ENCODE measurements around the gene VARS2. TPM values are rescaled to one million over a fixed set of nuclear protein-coding genes. Genes with fewer than 3 reads are reported as not detected.
A peak's percentile ranks its signal among the peaks of the same experiment; 100 is the strongest.

VARS2 gene
- total and polyA plus RNA-seq, 9 of the 15 experiments (the other 6 are each of a cell fraction or from before 2014, with no cell fraction given) = 1.6 to 53.6 (median 29.9) TPM

DNA sequence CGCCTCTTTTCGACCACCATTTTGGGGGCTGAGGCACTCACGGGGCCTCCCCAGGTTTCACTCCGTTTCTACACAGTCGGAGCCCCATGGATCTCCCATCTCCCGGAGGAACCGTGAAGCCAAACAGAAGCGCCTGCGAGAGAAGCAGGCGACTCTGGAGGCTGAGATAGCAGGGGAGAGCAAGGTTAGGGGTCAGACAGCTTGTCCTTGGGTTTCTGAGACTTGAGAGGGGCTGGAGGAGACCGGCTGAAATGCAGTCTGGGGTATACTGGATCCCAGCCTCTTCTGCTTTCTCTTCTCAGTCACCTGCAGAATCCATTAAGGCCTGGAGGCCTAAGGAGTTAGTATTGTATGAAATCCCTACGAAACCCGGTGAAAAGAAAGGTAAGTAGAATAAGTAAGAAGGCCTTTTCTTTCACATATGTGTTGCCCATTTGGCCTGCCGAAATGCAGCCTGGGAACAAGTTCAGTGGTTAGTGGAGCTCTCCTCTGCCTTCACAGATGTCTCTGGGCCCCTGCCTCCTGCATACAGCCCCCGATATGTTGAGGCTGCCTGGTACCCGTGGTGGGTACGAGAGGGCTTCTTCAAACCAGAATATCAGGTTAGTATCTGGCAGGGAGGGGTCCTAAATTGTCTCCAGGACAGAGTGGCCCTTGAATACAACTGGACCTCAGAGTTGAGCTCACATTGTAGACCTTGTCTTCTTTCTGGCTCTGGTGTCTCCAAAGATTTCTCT is 984 bp downstream of the VARS2 start (continued):
- TF ChIP-seq, protein P1, sequence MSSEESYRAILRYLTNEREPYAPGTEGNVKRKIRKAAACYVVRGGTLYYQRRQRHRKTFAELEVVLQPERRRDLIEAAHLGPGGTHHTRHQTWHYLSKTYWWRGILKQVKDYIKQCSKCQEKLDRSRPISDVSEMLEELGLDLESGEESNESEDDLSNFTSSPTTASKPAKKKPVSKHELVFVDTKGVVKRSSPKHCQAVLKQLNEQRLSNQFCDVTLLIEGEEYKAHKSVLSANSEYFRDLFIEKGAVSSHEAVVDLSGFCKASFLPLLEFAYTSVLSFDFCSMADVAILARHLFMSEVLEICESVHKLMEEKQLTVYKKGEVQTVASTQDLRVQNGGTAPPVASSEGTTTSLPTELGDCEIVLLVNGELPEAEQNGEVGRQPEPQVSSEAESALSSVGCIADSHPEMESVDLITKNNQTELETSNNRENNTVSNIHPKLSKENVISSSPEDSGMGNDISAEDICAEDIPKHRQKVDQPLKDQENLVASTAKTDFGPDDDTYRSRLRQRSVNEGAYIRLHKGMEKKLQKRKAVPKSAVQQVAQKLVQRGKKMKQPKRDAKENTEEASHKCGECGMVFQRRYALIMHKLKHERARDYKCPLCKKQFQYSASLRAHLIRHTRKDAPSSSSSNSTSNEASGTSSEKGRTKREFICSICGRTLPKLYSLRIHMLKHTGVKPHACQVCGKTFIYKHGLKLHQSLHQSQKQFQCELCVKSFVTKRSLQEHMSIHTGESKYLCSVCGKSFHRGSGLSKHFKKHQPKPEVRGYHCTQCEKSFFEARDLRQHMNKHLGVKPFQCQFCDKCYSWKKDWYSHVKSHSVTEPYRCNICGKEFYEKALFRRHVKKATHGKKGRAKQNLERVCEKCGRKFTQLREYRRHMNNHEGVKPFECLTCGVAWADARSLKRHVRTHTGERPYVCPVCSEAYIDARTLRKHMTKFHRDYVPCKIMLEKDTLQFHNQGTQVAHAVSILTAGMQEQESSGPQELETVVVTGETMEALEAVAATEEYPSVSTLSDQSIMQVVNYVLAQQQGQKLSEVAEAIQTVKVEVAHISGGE (CRISPR knock-in tag; IDR thresholded peaks at IDR 0.05) = no peak; a peak in 1 of 6 replicates
- TF ChIP-seq E2F3 (CRISPR knock-in tag; IDR thresholded peaks at IDR 0.05) = no peak
- TF ChIP-seq TARDBP (IDR thresholded peaks at IDR 0.05) = no peak
- TF ChIP-seq SREBF1 (IDR thresholded peaks at IDR 0.05; ENCODE audit: borderline replicate concordance, low read depth, low read length) = no peak
- TF ChIP-seq, protein P2, sequence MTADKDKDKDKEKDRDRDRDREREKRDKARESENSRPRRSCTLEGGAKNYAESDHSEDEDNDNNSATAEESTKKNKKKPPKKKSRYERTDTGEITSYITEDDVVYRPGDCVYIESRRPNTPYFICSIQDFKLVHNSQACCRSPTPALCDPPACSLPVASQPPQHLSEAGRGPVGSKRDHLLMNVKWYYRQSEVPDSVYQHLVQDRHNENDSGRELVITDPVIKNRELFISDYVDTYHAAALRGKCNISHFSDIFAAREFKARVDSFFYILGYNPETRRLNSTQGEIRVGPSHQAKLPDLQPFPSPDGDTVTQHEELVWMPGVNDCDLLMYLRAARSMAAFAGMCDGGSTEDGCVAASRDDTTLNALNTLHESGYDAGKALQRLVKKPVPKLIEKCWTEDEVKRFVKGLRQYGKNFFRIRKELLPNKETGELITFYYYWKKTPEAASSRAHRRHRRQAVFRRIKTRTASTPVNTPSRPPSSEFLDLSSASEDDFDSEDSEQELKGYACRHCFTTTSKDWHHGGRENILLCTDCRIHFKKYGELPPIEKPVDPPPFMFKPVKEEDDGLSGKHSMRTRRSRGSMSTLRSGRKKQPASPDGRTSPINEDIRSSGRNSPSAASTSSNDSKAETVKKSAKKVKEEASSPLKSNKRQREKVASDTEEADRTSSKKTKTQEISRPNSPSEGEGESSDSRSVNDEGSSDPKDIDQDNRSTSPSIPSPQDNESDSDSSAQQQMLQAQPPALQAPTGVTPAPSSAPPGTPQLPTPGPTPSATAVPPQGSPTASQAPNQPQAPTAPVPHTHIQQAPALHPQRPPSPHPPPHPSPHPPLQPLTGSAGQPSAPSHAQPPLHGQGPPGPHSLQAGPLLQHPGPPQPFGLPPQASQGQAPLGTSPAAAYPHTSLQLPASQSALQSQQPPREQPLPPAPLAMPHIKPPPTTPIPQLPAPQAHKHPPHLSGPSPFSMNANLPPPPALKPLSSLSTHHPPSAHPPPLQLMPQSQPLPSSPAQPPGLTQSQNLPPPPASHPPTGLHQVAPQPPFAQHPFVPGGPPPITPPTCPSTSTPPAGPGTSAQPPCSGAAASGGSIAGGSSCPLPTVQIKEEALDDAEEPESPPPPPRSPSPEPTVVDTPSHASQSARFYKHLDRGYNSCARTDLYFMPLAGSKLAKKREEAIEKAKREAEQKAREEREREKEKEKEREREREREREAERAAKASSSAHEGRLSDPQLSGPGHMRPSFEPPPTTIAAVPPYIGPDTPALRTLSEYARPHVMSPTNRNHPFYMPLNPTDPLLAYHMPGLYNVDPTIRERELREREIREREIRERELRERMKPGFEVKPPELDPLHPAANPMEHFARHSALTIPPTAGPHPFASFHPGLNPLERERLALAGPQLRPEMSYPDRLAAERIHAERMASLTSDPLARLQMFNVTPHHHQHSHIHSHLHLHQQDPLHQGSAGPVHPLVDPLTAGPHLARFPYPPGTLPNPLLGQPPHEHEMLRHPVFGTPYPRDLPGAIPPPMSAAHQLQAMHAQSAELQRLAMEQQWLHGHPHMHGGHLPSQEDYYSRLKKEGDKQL (CRISPR knock-in tag; IDR thresholded peaks at IDR 0.05; ENCODE audit: borderline replicate concordance) = no peak
- TF ChIP-seq NR3C1 (CRISPR knock-in tag; IDR thresholded peaks at IDR 0.05) = no peak
- no peak for TF ChIP-seq HNRNPLL (IDR thresholded peaks at IDR 0.05; ENCODE audit: low read depth, low read length, poor library complexity, severe bottlenecking)
- peak in 2 of 3 experiments; percentile 19 to 61 for TF ChIP-seq YY1 (IDR thresholded peaks at IDR 0.05; ENCODE audit: borderline replicate concordance in 1 of 3, control insufficient read depth in 1 of 3, extremely low read depth in 1 of 3, insufficient read depth in 3 of 3, insufficient read length in 1 of 3, insufficient replicate concordance in 2 of 3, low read depth in 1 of 3, low read length in 2 of 3)
- peak; percentile 37; the same call in 1 of the 2 replicates for TF ChIP-seq SMARCA4 (IDR thresholded peaks at IDR 0.05)
- peak; percentile 20 for TF ChIP-seq NEUROD1 (IDR thresholded peaks at IDR 0.05; ENCODE audit: borderline replicate concordance, low read depth, low read length, partially characterized antibody)
- TF ChIP-seq BCL6 (CRISPR knock-in tag; IDR thresholded peaks at IDR 0.05) = no peak
- no peak for TF ChIP-seq CCAR2 (IDR thresholded peaks at IDR 0.05; ENCODE audit: low read depth, low read length)
- no peak for TF ChIP-seq ERF (CRISPR knock-in tag; IDR thresholded peaks at IDR 0.05)
- no peak for TF ChIP-seq DLX4 (CRISPR knock-in tag; IDR thresholded peaks at IDR 0.05)
- TF ChIP-seq STAT5B (CRISPR knock-in tag; IDR thresholded peaks at IDR 0.05) = no peak
- TF ChIP-seq NFRKB (IDR thresholded peaks at IDR 0.05; ENCODE audit: low read depth) = peak; percentile 72; the same call in 1 of the 2 replicates

Measured in K562 (cell line).